Neural cell (in vitro differentiated cells): ENCODE data around the gene FAM177B. TPM values are rescaled to one million over a fixed set of nuclear protein-coding genes. Genes with fewer than 3 reads are reported as not detected.

Experiments used
- H2AFZ ChIP-seq: fragments of 200-600, 300-800 bp; sonication (generic), shearing (Covaris generic); 2 replicates; pipeline ENCODE4 v1.6.0; 2014; ENCODE audit warnings: low read depth, mild to moderate bottlenecking, antibody characterized with exemption, low read length, moderate library complexity
- H3F3A ChIP-seq: fragments of 200-600 bp; shearing (Covaris generic); 2 replicates; pipeline ENCODE4 v1.6.1; 2016; ENCODE audit warnings: mild to moderate bottlenecking, moderate library complexity, mixed read lengths, antibody characterized with exemption, low read length; ENCODE audit not compliant: insufficient read depth, poor library complexity, severe bottlenecking
- H3K27ac ChIP-seq: fragments of 200-600, 300-800 bp; sonication (generic), shearing (Covaris generic); 2 replicates; pipeline ENCODE4 v1.5.1; 2014; ENCODE audit warnings: mild to moderate bottlenecking, low read length, moderate library complexity
- H3K27me3 ChIP-seq: fragments of 300-800, 200-600 bp; sonication (generic), shearing (Covaris generic); 2 replicates; pipeline ENCODE4 v1.6.0; 2014; ENCODE audit warnings: mild to moderate bottlenecking, low read depth, low read length, moderate library complexity; ENCODE audit not compliant: insufficient read depth
- H3K36me3 ChIP-seq: fragments of 300-800, 200-600 bp; sonication (generic), shearing (Covaris generic); 2 replicates; pipeline ENCODE4 v1.5.1; 2014; ENCODE audit warnings: mild to moderate bottlenecking, antibody characterized with exemption, low read length, moderate library complexity; ENCODE audit not compliant: insufficient read depth
- H3K4me2 ChIP-seq: fragments of 300-800, 200-600 bp; sonication (generic), shearing (Covaris generic); 2 replicates; pipeline ENCODE4 v1.6.0; 2014; ENCODE audit warnings: mild to moderate bottlenecking, low read length
- H3K4me3 ChIP-seq: fragments of 300-800, 200-600 bp; sonication (generic), shearing (Covaris generic); 2 replicates; pipeline ENCODE4 v1.5.1; 2014; ENCODE audit warnings: mild to moderate bottlenecking, low read length, moderate library complexity
- H3K79me2 ChIP-seq: fragments of 200-600 bp; shearing (Covaris generic); replicated peaks from 2 replicates; pipeline ENCODE4 v1.6.0; 2014; ENCODE audit warnings: mild to moderate bottlenecking, low read length, moderate library complexity; ENCODE audit not compliant: insufficient read depth
- H3K9ac ChIP-seq: fragments of 300-800, 200-600 bp; sonication (generic), shearing (Covaris generic); 2 replicates; pipeline ENCODE4 v1.6.1; 2016; ENCODE audit warnings: mild to moderate bottlenecking, low read length, mixed read lengths
- H3K9me2 ChIP-seq: fragments of 200-600 bp; shearing (Covaris generic); 2 replicates; pipeline ENCODE4 v1.6.1; 2016; ENCODE audit warnings: mild to moderate bottlenecking, low read length, mixed read lengths; ENCODE audit not compliant: insufficient read depth
- H3K9me3 ChIP-seq: fragments of 200-600, 300-800 bp; sonication (generic), shearing (Covaris generic); 2 replicates; pipeline ENCODE4 v1.6.1; 2016; ENCODE audit warnings: mild to moderate bottlenecking, mixed run types, low read length, moderate library complexity, mixed read lengths
- H4K20me1 ChIP-seq: fragments of 200-600 bp; shearing (Covaris generic); 2 replicates; pipeline ENCODE4 v1.6.1; 2016; ENCODE audit warnings: mild to moderate bottlenecking, mixed run types; ENCODE audit not compliant: insufficient read depth
- CTCF ChIP-seq: fragments of 450-650 bp; IDR thresholded peaks from 2 replicates; pipeline ENCODE4 v1.5.1; 2014; ENCODE audit warnings: antibody characterized with exemption, mild to moderate bottlenecking, moderate library complexity; ENCODE audit not compliant: poor library complexity, severe bottlenecking
- EP300 ChIP-seq: fragments of 450-650 bp; conservative IDR thresholded peaks from 2 replicates; pipeline ENCODE4 v1.6.1; 2014; ENCODE audit warnings: antibody characterized with exemption, mild to moderate bottlenecking, moderate library complexity; ENCODE audit not compliant: poor library complexity, severe bottlenecking
- EZH2 ChIP-seq: fragments of 200-600, 300-800 bp; shearing (Covaris generic), sonication (generic); IDR thresholded peaks from 2 replicates; pipeline ENCODE4 v1.6.1; 2014; ENCODE audit warnings: antibody characterized with exemption, low read length, borderline replicate concordance, mild to moderate bottlenecking; ENCODE audit not compliant: insufficient read depth, poor library complexity, severe bottlenecking
- MXI1 ChIP-seq: fragments of 450-650 bp; conservative IDR thresholded peaks from 2 replicates; pipeline ENCODE4 v1.6.1; 2014; ENCODE audit warnings: antibody characterized with exemption, mild to moderate bottlenecking; ENCODE audit not compliant: poor library complexity, severe bottlenecking
- POLR2AphosphoS5 ChIP-seq: IDR thresholded peaks from 2 replicates; pipeline ENCODE4 v1.6.1; 2012
- RAD21 ChIP-seq: fragments of 450-650 bp; conservative IDR thresholded peaks from 2 replicates; pipeline ENCODE4 v1.6.1; 2014; ENCODE audit warnings: antibody characterized with exemption, mild to moderate bottlenecking, moderate library complexity
- SMC3 ChIP-seq: fragments of 450-650 bp; conservative IDR thresholded peaks from 2 replicates; pipeline ENCODE4 v1.6.1; 2014; ENCODE audit warnings: antibody characterized with exemption, mild to moderate bottlenecking, moderate library complexity; ENCODE audit not compliant: poor library complexity
- TAF1 ChIP-seq: IDR thresholded peaks from 2 replicates; pipeline ENCODE4 v1.6.1; 2012; ENCODE audit warnings: low read depth
- polyA plus RNA-seq: library from polyadenylated mRNA; depleted of rRNA; stranded (reverse); fragments of >200 nt; gene quantifications from 2 replicates; pipeline ENCODE4 v1.2.3, GENCODE V29; 2014
- TF ChIP-seq, protein P1 (sequence below): IDR thresholded peaks from 2 replicates; pipeline ENCODE4 v1.6.1; 2012; ENCODE audit warnings: borderline replicate concordance

Gene FAM177B
- polyA plus RNA-seq, 1 donor from 2014 or later, result not detected

GRCh38 chr1:222730866-222731265, 6.1 kb upstream of the FAM177B start:
- no peaks in the 10 kb centered on the region for H3K27me3 ChIP-seq
- no peak overlapping the region for H3K9ac ChIP-seq
- TF ChIP-seq EP300, result no peak
- no peak for TF ChIP-seq MXI1
- no peak for TF ChIP-seq EZH2
- TF ChIP-seq RAD21, result no peak
- no peak for TF ChIP-seq CTCF
- TF ChIP-seq, protein P1, sequence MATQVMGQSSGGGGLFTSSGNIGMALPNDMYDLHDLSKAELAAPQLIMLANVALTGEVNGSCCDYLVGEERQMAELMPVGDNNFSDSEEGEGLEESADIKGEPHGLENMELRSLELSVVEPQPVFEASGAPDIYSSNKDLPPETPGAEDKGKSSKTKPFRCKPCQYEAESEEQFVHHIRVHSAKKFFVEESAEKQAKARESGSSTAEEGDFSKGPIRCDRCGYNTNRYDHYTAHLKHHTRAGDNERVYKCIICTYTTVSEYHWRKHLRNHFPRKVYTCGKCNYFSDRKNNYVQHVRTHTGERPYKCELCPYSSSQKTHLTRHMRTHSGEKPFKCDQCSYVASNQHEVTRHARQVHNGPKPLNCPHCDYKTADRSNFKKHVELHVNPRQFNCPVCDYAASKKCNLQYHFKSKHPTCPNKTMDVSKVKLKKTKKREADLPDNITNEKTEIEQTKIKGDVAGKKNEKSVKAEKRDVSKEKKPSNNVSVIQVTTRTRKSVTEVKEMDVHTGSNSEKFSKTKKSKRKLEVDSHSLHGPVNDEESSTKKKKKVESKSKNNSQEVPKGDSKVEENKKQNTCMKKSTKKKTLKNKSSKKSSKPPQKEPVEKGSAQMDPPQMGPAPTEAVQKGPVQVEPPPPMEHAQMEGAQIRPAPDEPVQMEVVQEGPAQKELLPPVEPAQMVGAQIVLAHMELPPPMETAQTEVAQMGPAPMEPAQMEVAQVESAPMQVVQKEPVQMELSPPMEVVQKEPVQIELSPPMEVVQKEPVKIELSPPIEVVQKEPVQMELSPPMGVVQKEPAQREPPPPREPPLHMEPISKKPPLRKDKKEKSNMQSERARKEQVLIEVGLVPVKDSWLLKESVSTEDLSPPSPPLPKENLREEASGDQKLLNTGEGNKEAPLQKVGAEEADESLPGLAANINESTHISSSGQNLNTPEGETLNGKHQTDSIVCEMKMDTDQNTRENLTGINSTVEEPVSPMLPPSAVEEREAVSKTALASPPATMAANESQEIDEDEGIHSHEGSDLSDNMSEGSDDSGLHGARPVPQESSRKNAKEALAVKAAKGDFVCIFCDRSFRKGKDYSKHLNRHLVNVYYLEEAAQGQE, result no peak
- no peak for TF ChIP-seq TAF1
- TF ChIP-seq SMC3, result no peak
- no peak for TF ChIP-seq POLR2AphosphoS5
- no peaks in the 10 kb centered on the region for H3K79me2 ChIP-seq
- H3K4me2 ChIP-seq, result no peak overlapping the region
- H3F3A ChIP-seq, result no peaks in the 10 kb centered on the region
- no peak overlapping the region for H2AFZ ChIP-seq
- no peaks in the 10 kb centered on the region for H3K9me3 ChIP-seq
- no peaks in the 10 kb centered on the region for H4K20me1 ChIP-seq
- H3K27ac ChIP-seq, result no peak overlapping the region
- no peak overlapping the region for H3K4me3 ChIP-seq
- H3K9me2 ChIP-seq, result no peaks in the 10 kb centered on the region
- H3K36me3 ChIP-seq, result peaks cover 7% of the 10 kb centered on the region

GRCh38 chr1:222732216-222733159, 4.5 kb upstream of the FAM177B start:
- H3K36me3 ChIP-seq, result peaks cover 7% of the 10 kb centered on the region
- no peaks in the 10 kb centered on the region for H4K20me1 ChIP-seq
- no peak overlapping the region for H2AFZ ChIP-seq
- H3K9ac ChIP-seq, result no peak overlapping the region
- no peak overlapping the region for H3K4me3 ChIP-seq
- no peaks in the 10 kb centered on the region for H3K9me3 ChIP-seq
- H3K27me3 ChIP-seq, result no peaks in the 10 kb centered on the region
- no peak overlapping the region for H3K27ac ChIP-seq
- H3K79me2 ChIP-seq, result no peaks in the 10 kb centered on the region
- no peak for TF ChIP-seq TAF1
- TF ChIP-seq MXI1, result no peak
- TF ChIP-seq SMC3, result no peak
- TF ChIP-seq CTCF, result no peak
- TF ChIP-seq EP300, result no peak
- TF ChIP-seq, protein P1, result no peak
- no peak for TF ChIP-seq EZH2
- no peak for TF ChIP-seq POLR2AphosphoS5
- no peak for TF ChIP-seq RAD21
- no peaks in the 10 kb centered on the region for H3K9me2 ChIP-seq
- H3K4me2 ChIP-seq, result no peak overlapping the region
- H3F3A ChIP-seq, result no peaks in the 10 kb centered on the region
